ENCODE measurements around the gene COLGALT1.

The COLGALT1 gene

GRCh38 chr19:17615889-17616685 lies 60.6 kb downstream of the COLGALT1 start:
- peak overlapping the region; percentile 7 for H3K4me3 ChIP-seq (ENCODE audit: low read depth, low read length)
- no peak for DNase-seq (ENCODE audit: low read depth)

GRCh38 chr19:17616686-17616960 lies 61.2 kb downstream of the COLGALT1 start:
- H3K4me3 ChIP-seq (ENCODE audit: low read depth, low read length): peak overlapping the region; percentile 7
- no peak for DNase-seq (ENCODE audit: low read depth)

- H3K4me3 ChIP-seq (ENCODE audit: low read depth, low read length): peak overlapping the region; percentile 7
- DNase-seq (ENCODE audit: low read depth): no peak
Observed at GRCh38 chr19:17616961-17617806, 61.7 kb downstream of the COLGALT1 start.

GRCh38 chr19:17617807-17618192 lies 62.4 kb downstream of the COLGALT1 start:
- no peak overlapping the region for H3K4me3 ChIP-seq (ENCODE audit: low read depth, low read length)
- DNase-seq (ENCODE audit: low read depth): no peak

GRCh38 chr19:17618281-17618903 lies 62.9 kb downstream of the COLGALT1 start:
- H3K4me3 ChIP-seq (ENCODE audit: low read depth, low read length): no peak overlapping the region
- no peak for DNase-seq (ENCODE audit: low read depth)

GRCh38 chr19:17618936-17619335 lies 63.5 kb downstream of the COLGALT1 start:
- no peak overlapping the region for H3K4me3 ChIP-seq (ENCODE audit: low read depth, low read length)
- DNase-seq (ENCODE audit: low read depth): no peak

GRCh38 chr19:17620696-17621095 lies 65.2 kb downstream of the COLGALT1 start:
- no peak overlapping the region for H3K4me3 ChIP-seq (ENCODE audit: low read depth, low read length)
- no peak for DNase-seq (ENCODE audit: low read depth)

- DNase-seq (ENCODE audit: low read depth): no peak
- no peak overlapping the region for H3K4me3 ChIP-seq (ENCODE audit: low read depth, low read length)
Observed at GRCh38 chr19:17623224-17623935, 67.9 kb downstream of the COLGALT1 start.

- DNase-seq (ENCODE audit: low read depth): no peak
- H3K4me3 ChIP-seq (ENCODE audit: low read depth, low read length): no peak overlapping the region
Observed at GRCh38 chr19:17624314-17624991, 69.0 kb downstream of the COLGALT1 start.

GRCh38 chr19:17625043-17625442 lies 69.6 kb downstream of the COLGALT1 start:
- DNase-seq (ENCODE audit: low read depth): no peak
- no peak overlapping the region for H3K4me3 ChIP-seq (ENCODE audit: low read depth, low read length)

GRCh38 chr19:17625980-17626379 lies 70.5 kb downstream of the COLGALT1 start:
- H3K4me3 ChIP-seq (ENCODE audit: low read depth, low read length): no peak overlapping the region
- no peak for DNase-seq (ENCODE audit: low read depth)

- H3K4me3 ChIP-seq (ENCODE audit: low read depth, low read length): no peak overlapping the region
Observed at GRCh38 chr19:17626456-17627015, 71.1 kb downstream of the COLGALT1 start.

GRCh38 chr19:17627161-17627560 lies 71.7 kb downstream of the COLGALT1 start:
- H3K4me3 ChIP-seq (ENCODE audit: low read depth, low read length): no peak overlapping the region
- no peak for DNase-seq (ENCODE audit: low read depth)

More at GRCh38 chr19:17626456-17627015, 71.1 kb downstream of the COLGALT1 start:
- DNase-seq (ENCODE audit: low read depth): no peak

- H3K4me3 ChIP-seq (ENCODE audit: low read depth, low read length): no peak overlapping the region
- no peak for DNase-seq (ENCODE audit: low read depth)
Observed at GRCh38 chr19:17627921-17628320, 72.5 kb downstream of the COLGALT1 start.

- no peak for DNase-seq (ENCODE audit: low read depth)
- no peak overlapping the region for H3K4me3 ChIP-seq (ENCODE audit: low read depth, low read length)
Observed at GRCh38 chr19:17629760-17630159, 74.3 kb downstream of the COLGALT1 start.

- DNase-seq (ENCODE audit: low read depth): no peak
- no peak overlapping the region for H3K4me3 ChIP-seq (ENCODE audit: low read depth, low read length)
Observed at GRCh38 chr19:17632577-17632976, 77.1 kb downstream of the COLGALT1 start.

Measured in skeletal muscle cell (primary cell).